GM20431 (cell line): ENCODE data around the gene MXD4.

ENCODE experiments used
- in situ Hi-C: fragments of 300-500 bp; cut with MseI, MboI; formaldehyde crosslinking; loops from one replicate; pipeline ENCODE4 v1.15.0; 2020; ENCODE audit warnings: low sequenced_read_pairs; ENCODE audit not compliant: unreplicated experiment

The MXD4 gene

DNA sequence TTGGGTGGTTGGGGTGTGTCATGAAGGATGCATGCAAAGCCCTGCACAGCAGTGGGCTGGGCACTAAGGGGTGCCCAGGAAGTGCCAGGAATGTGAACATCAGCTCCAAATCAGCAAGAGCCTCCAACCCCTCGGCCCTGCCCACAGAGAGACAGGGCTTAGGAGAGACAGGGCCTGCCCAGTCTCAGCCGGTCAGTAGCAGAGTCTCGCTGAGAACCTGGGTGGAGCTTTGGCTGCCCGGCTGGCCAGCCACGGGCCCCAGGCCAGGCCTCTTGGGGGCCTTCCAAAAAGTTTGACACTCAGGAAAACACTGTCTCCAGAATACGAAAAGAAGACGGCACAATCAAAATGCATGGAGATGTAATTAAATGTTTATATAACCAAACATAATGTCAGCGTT, 4.3 kb upstream of the MXD4 start:
- in situ Hi-C loops, result no loop called here

DNA sequence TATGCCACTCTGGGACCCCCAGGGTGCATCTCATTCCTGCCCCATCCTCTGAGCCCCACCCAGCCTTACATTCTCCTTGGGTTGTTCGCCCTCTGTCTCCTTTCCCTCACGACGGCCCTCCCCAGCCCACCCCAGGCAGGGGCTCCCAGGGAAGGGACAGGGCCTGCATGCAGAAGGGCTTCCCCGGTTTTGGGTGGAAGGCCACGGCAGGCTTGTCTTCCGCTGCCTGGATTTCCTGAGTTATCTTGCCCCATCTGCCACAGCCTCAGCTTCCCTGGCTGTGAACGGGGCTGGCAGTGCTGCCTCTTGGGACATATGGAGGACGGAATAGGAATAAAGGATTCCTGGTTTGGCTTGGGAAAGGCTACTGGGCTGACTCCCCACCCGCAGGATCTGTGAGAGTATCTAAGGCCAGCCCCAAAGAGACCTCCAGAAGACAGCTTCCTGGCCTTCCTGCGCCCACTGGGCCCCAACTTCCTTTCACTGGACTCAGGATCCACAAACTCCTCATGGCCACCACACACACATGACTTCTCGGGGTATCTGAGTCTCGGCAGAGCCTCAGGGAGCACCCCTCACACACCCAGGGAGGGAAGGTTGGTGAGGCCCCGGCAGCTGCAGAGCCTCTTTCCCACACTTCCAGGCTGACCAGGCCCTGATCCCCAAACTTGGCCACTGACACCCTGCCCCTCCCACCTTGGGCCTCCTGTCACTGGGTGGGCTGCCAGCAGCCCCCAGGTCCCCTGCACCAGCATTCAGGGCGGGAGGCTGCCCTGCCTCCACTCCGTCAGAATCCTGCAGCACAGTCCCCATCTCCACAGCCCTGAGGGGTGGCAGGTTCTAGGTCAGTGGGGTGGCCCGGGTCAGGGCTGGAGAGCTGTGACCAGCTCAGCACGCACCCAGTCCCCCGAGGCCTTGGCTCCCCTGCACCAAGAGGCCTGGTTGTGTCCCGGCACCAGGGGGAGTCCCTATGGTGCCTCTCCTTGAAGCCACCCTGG, 3.5 kb upstream of the MXD4 start:
- in situ Hi-C loops, result no loop called here

DNA sequence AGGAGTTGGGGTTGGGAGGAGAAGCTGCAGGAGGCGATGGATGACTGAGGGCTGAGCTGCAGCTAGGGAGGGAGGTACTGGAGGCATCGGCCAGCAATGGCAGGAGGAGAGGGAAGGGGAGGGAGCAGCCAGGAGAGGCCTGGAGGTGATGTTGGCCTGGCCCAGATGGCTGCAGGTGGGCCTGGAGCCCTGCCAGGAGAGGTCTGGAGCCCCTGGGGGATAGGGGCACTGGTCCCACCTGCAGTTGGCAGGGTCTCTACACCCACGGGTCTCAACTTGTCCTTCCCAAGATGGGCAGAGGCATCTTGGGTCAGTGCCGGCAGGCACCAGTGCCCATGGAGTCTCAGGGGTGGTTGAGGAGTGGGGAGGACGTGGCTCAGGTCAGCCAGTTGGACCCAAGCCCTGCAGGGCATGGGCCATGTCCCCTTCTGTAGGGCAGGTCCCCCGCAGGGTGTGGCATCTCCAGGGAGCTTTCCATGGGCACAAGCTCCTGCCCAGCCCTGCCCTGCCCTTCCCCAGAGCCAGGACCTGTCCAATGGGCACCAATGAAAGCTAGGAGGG, 2.7 kb upstream of the MXD4 start:
- in situ Hi-C loops, result no loop called here

- in situ Hi-C loops, result no loop called here
These were observed 2.0 kb upstream of the MXD4 start for GRCh38 chr4:2263926-2264321.

DNA sequence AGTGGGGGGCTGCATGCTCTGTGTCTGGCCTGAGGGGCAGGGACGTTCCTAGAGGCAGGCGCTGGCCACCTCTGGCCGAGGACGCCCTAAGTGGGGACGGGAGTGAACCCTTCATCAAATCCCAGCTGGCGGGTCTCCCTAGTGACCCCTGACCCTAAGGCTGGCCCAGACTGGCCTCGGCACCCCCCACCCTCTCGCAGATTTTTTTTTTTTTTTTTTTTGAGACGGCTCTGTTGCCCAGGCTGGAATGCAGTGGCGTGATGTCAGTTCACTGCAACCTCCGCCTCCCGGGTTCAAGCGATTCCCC, 988 bp upstream of the MXD4 start:
- in situ Hi-C loops, result no loop called here

GRCh38 chr4:2262145-2262943, 435 bp upstream of the MXD4 start:
- in situ Hi-C loops, result no loop called here

DNA sequence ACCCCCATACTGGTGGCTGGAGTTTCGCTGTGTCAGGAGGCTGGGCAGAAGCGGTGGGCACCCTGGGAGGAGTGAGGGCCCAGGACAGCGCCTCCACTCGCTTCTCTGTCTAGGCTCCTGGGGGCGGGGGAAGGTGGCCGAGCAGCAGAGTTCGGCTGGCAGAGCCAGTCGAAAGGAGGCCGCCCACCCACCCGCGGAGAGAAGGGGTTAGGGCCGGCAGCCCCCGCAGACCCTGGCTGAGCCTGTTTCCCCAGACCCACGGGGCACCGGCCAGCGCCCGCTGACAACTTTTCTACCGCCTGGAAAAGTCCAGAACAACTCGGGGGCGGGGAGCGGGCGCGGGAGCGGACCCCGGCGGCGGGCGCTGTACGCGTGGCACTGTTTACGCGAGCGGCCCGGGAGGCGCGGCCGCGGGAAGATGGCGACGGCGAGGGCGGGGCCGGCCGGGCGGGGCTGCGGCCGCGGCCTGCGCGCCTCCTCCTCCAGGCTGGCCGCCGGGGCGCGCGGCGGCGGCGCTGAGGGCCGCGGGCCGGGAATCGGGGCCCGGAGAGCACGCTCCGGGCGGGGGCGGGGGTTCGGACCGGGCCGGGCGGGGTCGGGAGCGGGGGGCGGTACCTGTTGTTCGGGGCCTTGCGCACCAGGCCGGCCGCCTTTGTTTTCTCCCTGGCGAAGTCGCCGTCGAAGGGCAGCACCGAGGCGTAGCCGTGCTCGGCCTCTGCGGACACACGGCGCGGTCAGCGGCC, 628 bp downstream of the MXD4 start:
- in situ Hi-C loops, result no loop called here

DNA sequence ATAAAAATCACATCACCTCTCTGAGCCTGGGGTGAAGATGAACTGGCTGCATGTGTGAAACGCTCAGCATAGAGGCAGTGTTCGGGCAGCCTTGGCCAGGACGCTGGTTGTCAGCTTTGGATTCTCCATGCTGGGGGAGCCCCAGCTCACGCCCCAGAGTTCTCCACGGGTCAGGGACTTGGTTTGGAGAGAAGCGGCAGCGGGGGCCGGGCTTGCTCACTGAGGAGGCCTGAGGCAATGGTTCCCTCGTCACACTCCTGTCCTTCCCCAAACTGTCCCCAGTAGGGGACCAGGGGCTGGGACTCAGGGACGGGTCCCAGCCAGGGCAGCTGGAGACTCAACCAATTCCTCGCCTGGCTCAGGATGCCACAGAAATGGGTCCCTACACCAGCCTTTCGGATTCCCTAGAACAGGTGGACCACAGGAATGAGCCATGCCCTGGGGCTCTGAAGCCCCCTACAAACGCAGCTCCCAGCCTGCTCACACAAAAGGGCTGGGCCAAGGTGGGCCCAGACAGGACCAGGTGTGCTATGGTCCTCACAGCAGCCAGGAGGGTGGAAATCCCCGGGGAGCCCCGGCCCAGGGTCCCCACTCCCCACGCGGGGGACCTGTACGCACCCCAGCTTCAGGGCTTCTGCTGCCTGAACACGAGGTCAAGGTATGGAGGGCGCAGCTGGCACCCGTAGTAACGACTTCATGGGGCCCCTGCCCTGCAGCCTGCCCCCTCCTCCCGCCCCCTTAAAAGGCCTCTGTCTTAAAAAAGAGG, 1.4 kb downstream of the MXD4 start:
- in situ Hi-C loops, result no loop called here

- in situ Hi-C loops, result no loop called here
These were observed 2.2 kb downstream of the MXD4 start for GRCh38 chr4:2259541-2260343.

- in situ Hi-C loops, result no loop called here
These were observed 2.8 kb downstream of the MXD4 start for GRCh38 chr4:2259036-2259540.

DNA sequence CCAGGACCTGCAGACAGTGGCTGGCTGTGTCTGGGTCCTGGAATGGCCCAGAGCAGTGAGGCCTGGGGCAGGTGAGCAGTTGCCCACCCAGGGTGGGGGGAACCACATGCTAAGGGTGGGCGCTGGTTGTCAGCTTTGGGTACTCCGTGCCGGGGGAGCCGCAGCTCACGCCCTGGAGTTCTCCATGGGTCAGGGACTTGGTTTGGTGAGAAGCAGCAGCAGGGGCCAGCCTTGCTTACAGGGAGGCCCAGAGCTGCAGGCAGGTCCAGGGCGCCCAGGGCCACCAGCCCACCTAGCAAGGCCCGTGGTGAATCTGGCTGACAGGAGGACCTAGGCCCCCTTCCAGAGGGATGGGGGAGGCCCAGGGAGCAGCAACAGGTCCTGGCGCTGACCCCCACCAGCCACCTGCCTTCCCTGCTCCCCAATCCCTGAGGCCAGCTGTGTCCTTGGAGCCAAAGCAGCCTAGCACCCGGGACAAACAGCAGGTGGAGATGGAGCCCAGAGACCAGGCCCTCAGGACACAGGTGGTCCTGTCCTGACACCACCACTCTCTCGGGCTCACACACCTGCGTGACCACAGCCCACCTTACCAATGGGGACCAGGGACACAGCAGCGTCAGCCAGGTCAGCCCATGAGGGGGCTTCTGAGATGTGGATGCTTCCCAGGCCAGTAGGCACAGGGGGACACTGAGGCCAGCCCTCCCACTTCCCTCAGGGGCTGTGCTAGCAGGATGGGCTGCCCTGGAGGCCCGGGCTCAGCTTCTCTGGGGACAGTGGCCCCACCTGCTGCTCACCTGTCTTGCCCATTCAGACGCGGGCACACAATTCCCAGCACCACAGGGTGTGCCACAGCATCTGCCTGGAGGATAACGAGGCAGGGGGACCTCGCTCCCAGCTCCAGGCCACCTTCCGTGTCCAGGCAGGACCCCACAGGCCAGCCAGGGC, 3.5 kb downstream of the MXD4 start:
- in situ Hi-C loops, result no loop called here

DNA sequence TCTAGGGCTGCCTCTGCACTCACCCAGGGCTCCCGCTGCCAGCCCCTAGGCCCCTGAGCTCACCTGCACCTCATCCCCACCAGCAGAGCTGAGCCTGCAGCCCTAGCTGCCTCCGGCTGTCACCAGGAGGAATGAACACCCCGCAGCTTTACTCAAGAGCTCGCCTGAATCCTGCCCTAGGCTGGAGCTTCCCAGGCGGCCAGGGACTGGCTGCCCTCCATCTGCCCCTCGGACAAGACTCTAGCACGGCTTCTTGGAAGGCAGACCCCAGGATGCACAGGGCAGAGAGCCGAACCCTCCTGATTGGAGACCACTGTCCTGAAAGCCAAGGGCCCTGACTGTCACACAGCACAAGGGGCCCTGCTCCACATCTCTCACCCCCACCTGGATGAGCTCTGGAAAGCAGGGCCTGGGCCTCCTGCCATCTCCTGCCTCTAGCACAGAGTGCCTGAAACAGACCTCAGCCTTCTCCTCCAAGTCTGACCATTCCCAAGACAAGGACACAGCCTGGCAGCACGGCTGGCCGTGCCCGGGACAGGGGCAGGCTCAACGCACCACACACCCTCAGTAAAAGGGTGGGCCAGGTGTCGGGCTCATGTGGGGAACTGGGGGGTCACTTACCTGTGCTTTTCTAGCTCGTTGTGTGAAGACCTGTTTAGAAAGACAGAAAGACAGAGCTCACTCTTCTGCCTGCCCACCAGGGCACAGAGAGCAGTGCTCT, 4.4 kb downstream of the MXD4 start:
- in situ Hi-C loops, result no loop called here

DNA sequence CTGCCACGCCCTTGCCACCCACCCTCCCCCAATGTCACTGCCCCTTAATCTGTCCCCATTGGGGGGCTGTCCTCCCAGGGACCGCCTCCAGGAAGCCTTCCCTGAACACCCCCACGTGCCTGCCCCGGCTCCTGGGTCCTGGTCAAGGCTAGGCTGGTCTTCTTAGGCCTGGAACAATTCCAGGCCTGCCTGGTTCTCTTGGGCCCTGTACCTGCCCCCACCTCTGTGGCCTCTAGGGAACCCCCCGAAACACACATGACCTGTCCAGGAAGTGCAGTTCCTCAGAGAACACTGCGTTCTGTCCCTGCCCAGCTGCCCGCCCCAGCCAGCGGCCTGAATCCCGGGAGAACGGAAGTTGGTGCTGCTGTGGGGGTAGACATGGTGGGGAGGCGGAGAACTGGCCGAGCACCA, 5.1 kb downstream of the MXD4 start:
- in situ Hi-C loops, result no loop called here

GRCh38 chr4:2256156-2256731, 5.7 kb downstream of the MXD4 start:
- in situ Hi-C loops, result no loop called here

DNA sequence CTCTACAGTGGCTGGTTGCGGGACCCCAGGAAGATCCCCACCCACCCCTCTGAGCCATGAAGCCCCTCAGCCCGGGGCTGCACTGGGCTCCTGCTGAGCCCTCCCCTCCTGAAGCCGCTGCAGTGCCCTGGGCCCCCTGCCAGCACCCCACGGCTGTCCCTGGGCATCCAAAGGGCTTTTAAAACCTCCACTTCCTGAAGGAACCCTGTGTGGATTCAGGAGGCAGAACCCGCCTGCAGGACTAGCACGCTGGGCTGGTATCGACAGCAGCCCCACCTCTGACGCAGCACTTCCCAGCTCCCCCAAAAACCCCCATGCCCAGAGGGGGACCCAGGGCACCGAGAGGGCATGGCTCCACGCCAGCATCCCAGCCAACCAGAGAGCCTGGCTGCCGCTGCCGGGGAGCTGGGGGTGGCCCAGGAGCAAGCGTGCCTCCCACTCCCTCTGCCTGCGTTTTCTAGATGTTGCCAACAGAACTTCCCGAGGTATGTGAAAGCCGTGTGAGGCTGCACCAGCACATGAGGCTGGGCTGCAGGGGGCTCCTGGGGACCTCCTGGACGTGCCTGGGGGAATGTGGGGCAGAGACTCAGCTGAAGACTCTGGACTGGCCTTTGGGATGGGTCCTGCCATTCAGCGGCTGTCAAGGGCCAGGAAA, 6.3 kb downstream of the MXD4 start:
- in situ Hi-C loops, result no loop called here
